Panc1 (cell line): ENCODE data around the gene ST3GAL6. TPM values are rescaled to one million over a fixed set of nuclear protein-coding genes. Genes with fewer than 3 reads are reported as not detected.

Experiments
- ATAC-seq: fragments of 200-7000 bp; cut with Tn5 transposase; 2 replicates; pipeline ENCODE4 v1.9.1; 2020; ENCODE audit warnings: mild to moderate bottlenecking, moderate library complexity
- BruUV-seq: library from RNA; stranded (reverse); fragments of 400-500 nt; replicated peaks from 2 replicates; lab custom pipeline; 2021; lab: Mats Ljungman, UMichigan
- CTCF ChIA-PET: fragments of 300-600 bp; sonication (Branson Sonifier 250); formaldehyde crosslinking; loops from one replicate; lab custom pipeline; 2022; ENCODE audit warnings: antibody characterized with exemption; lab: Charles Lee
- POLR2A ChIA-PET: fragments of 300-600 bp; sonication (Branson Sonifier 250); formaldehyde crosslinking; loops from one replicate; lab custom pipeline; 2022; ENCODE audit warnings: antibody characterized with exemption; lab: Charles Lee
- DNase-seq: peaks from one replicate; pipeline ENCODE4 v3.0.0-alpha.2; 2010; ENCODE audit warnings: low read depth, low spot score
- H3K27ac ChIP-seq: 2 replicates; pipeline ENCODE4 v1.5.1; 2011; ENCODE audit warnings: mild to moderate bottlenecking, low read length, inconsistent platforms
- H3K27me3 ChIP-seq: fragments of 200-500 bp; sonication (Bioruptor generic); 2 replicates; pipeline ENCODE4 v1.6.0; 2014; ENCODE audit warnings: low read length, inconsistent platforms; ENCODE audit not compliant: control insufficient read depth, insufficient read depth
- H3K36me3 ChIP-seq: fragments of 200-500 bp; sonication (Bioruptor generic); 2 replicates; pipeline ENCODE4 v1.5.1; 2014; ENCODE audit warnings: inconsistent platforms, mild to moderate bottlenecking, low read length, moderate library complexity; ENCODE audit not compliant: control insufficient read depth, insufficient read depth
- H3K4me1 ChIP-seq: 2 replicates; pipeline ENCODE4 v1.5.1; 2011; ENCODE audit warnings: inconsistent platforms, mild to moderate bottlenecking, low read length, moderate library complexity; ENCODE audit not compliant: control insufficient read depth, insufficient read depth
- H3K4me3 ChIP-seq, 2 experiments: 2 replicates each; pipeline ENCODE4 v1.5.1; 2011 to 2012; ENCODE audit warnings: low read depth in 2 of 2, low read length in 2 of 2, mild to moderate bottlenecking in 2 of 2, inconsistent platforms in 1 of 2, moderate library complexity in 1 of 2
- H3K9me3 ChIP-seq: fragments of 200-500 bp; sonication (Bioruptor generic); 2 replicates; pipeline ENCODE4 v1.5.1; 2014; ENCODE audit warnings: low read depth, mild to moderate bottlenecking, inconsistent platforms, low read length, moderate library complexity; ENCODE audit not compliant: control insufficient read depth, insufficient read depth
- POLR2AphosphoS5 ChIP-seq: IDR thresholded peaks from 2 replicates; pipeline ENCODE4 v1.6.1; 2012; ENCODE audit warnings: mild to moderate bottlenecking, low read depth, low read length, moderate library complexity
- SIN3A ChIP-seq: IDR thresholded peaks from 2 replicates; pipeline ENCODE4 v1.6.1; 2012; ENCODE audit warnings: low read depth, mild to moderate bottlenecking, low read length, moderate library complexity, borderline replicate concordance; ENCODE audit not compliant: insufficient read depth
- TCF7L2 ChIP-seq: IDR thresholded peaks from 2 replicates; pipeline ENCODE4 v1.6.1; 2011; ENCODE audit warnings: mild to moderate bottlenecking, low read depth, low read length, inconsistent platforms
- in situ Hi-C: cut with HindIII; loops from 2 replicates; pipeline ENCODE4 v1.10.0; 2016; ENCODE audit warnings: low sequenced_read_pairs, low pct_unique_long_range_greater_than_20kb
- intact Hi-C: fragments of 100-400 bp; cut with micrococcal nuclease; formaldehyde crosslinking; loops from one replicate; pipeline ENCODE4 v1.10.0; 2022; ENCODE audit not compliant: unreplicated experiment
- total RNA-seq: library from RNA; stranded (reverse); gene quantifications from one replicate; pipeline ENCODE4 v1.2.1, GENCODE V29; 2021; ENCODE audit not compliant: unreplicated experiment
- TF ChIP-seq, protein P1 (sequence below): fragments of 450-650 bp; IDR thresholded peaks from 2 replicates; pipeline ENCODE4 v1.5.1; 2017; ENCODE audit warnings: mild to moderate bottlenecking
- TF ChIP-seq, protein P2 (sequence below), 2 experiments: IDR thresholded peaks; 2 replicates each; pipeline ENCODE4 v1.6.1; 2011 to 2012; ENCODE audit warnings: low read depth in 2 of 2, control low read depth in 1 of 2, low read length in 1 of 2, mild to moderate bottlenecking in 1 of 2, moderate library complexity in 1 of 2; ENCODE audit not compliant: insufficient read depth in 1 of 2

Gene ST3GAL6
- total RNA-seq, 1 experiment from 2014 or later = 0.15 TPM

DNA sequence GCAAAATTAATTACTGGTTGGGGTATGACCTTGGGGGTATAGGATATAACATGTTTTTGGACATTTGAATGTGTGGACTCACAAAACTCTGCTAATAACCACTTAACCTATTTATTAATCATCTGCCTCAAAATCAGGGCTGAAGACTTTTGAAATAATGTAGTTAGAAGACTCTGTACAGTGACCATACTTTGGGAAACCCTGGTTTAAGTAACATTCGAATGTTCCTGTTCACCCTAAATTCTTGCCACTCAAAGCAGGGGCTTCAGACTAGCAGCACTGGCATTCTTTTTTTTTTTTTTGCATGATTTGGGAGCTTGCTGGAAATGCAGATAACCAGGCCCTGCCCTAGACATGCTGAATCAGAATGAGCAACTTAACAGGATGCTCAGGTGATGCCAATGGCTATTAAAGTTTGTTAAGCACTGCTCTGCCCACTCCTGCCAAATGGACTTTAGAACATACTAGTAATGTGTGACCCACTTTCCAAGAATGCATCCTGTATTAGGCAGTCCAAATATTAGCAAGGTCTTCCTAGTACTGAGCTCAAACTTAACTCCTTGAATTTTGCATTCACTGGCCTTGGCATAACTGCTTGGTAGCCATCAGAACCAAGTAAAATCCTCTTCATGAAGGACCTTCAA, 12.7 kb upstream of the ST3GAL6 start:
- peaks cover 17% of the 10 kb centered on the region for H3K27me3 ChIP-seq
- no peak overlapping the region for H3K4me3 ChIP-seq
- no peaks in the 10 kb centered on the region for H3K36me3 ChIP-seq
- no peak for TF ChIP-seq SIN3A
- TF ChIP-seq, protein P1, sequence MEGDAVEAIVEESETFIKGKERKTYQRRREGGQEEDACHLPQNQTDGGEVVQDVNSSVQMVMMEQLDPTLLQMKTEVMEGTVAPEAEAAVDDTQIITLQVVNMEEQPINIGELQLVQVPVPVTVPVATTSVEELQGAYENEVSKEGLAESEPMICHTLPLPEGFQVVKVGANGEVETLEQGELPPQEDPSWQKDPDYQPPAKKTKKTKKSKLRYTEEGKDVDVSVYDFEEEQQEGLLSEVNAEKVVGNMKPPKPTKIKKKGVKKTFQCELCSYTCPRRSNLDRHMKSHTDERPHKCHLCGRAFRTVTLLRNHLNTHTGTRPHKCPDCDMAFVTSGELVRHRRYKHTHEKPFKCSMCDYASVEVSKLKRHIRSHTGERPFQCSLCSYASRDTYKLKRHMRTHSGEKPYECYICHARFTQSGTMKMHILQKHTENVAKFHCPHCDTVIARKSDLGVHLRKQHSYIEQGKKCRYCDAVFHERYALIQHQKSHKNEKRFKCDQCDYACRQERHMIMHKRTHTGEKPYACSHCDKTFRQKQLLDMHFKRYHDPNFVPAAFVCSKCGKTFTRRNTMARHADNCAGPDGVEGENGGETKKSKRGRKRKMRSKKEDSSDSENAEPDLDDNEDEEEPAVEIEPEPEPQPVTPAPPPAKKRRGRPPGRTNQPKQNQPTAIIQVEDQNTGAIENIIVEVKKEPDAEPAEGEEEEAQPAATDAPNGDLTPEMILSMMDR = no peak
- TF ChIP-seq, protein P2, sequence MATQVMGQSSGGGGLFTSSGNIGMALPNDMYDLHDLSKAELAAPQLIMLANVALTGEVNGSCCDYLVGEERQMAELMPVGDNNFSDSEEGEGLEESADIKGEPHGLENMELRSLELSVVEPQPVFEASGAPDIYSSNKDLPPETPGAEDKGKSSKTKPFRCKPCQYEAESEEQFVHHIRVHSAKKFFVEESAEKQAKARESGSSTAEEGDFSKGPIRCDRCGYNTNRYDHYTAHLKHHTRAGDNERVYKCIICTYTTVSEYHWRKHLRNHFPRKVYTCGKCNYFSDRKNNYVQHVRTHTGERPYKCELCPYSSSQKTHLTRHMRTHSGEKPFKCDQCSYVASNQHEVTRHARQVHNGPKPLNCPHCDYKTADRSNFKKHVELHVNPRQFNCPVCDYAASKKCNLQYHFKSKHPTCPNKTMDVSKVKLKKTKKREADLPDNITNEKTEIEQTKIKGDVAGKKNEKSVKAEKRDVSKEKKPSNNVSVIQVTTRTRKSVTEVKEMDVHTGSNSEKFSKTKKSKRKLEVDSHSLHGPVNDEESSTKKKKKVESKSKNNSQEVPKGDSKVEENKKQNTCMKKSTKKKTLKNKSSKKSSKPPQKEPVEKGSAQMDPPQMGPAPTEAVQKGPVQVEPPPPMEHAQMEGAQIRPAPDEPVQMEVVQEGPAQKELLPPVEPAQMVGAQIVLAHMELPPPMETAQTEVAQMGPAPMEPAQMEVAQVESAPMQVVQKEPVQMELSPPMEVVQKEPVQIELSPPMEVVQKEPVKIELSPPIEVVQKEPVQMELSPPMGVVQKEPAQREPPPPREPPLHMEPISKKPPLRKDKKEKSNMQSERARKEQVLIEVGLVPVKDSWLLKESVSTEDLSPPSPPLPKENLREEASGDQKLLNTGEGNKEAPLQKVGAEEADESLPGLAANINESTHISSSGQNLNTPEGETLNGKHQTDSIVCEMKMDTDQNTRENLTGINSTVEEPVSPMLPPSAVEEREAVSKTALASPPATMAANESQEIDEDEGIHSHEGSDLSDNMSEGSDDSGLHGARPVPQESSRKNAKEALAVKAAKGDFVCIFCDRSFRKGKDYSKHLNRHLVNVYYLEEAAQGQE (IDR thresholded peaks at IDR 0.05; ENCODE audit: insufficient read depth in 1 of 2, low read depth in 2 of 2, low read length in 1 of 2) = no peak
- no peak for TF ChIP-seq TCF7L2
- TF ChIP-seq POLR2AphosphoS5 = no peak
- ATAC-seq = no peak
- intact Hi-C loops (no loop called here), in situ Hi-C loops (no loop called here)
- CTCF ChIA-PET = no interaction called here
- POLR2A ChIA-PET = no interaction called here
- no peaks in the 10 kb centered on the region for H3K9me3 ChIP-seq
- no peaks in the 10 kb centered on the region for H3K4me1 ChIP-seq
- H3K27ac ChIP-seq = no peak overlapping the region
- DNase-seq = no peak
- BruUV-seq = no TSS peak

DNA sequence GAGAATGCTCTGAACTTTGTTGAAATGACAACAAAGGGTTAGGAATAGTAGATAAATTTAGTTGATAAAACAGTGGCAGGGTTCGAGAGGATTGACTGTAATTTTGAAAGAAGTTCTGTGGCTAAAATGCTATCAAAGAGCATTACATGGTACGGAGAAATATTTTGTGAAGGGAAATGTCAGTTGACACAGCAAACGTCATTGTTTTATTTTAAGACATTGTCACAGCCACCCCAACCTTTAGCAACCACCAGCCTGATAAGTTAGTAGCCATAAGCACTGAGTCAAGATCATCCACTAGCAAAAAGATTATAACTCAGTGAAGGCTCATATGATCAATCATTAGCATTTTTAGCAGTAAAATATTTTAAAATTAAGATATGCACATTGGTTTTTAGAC, 8.7 kb upstream of the ST3GAL6 start:
- H3K4me1 ChIP-seq = no peaks in the 10 kb centered on the region
- intact Hi-C loops = no loop called here
- POLR2A ChIA-PET = no interaction called here
- TF ChIP-seq SIN3A = no peak
- TF ChIP-seq, protein P1 = no peak
- TF ChIP-seq, protein P2 (IDR thresholded peaks at IDR 0.05; ENCODE audit: insufficient read depth in 1 of 2, low read depth in 2 of 2, low read length in 1 of 2) = no peak
- TF ChIP-seq TCF7L2 = no peak
- no peak for TF ChIP-seq POLR2AphosphoS5
- no peaks in the 10 kb centered on the region for H3K9me3 ChIP-seq
- no peak overlapping the region for H3K27ac ChIP-seq
- in situ Hi-C loops = no loop called here
- no peak for ATAC-seq
- H3K36me3 ChIP-seq = no peaks in the 10 kb centered on the region
- peaks cover 11% of the 10 kb centered on the region; the same call in 1 of the 2 replicates for H3K27me3 ChIP-seq
- no TSS peak for BruUV-seq
- H3K4me3 ChIP-seq = no peak overlapping the region
- DNase-seq = no peak
- CTCF ChIA-PET = no interaction called here
